HG03039 (cell line): ENCODE data around the gene STOX1.
"Not testable (repeated sequence)": the region's sequence is repeated elsewhere in the genome, so short reads cannot be mapped to it uniquely, and the experiment has no call there.

Experiments
- ATAC-seq: cut with Tn5 transposase; IDR thresholded peaks from one replicate; pipeline ENCODE4 v1.9.1; 2021; ENCODE audit warnings: mild to moderate bottlenecking, moderate library complexity; ENCODE audit not compliant: unreplicated experiment

STOX1 gene, protein sequence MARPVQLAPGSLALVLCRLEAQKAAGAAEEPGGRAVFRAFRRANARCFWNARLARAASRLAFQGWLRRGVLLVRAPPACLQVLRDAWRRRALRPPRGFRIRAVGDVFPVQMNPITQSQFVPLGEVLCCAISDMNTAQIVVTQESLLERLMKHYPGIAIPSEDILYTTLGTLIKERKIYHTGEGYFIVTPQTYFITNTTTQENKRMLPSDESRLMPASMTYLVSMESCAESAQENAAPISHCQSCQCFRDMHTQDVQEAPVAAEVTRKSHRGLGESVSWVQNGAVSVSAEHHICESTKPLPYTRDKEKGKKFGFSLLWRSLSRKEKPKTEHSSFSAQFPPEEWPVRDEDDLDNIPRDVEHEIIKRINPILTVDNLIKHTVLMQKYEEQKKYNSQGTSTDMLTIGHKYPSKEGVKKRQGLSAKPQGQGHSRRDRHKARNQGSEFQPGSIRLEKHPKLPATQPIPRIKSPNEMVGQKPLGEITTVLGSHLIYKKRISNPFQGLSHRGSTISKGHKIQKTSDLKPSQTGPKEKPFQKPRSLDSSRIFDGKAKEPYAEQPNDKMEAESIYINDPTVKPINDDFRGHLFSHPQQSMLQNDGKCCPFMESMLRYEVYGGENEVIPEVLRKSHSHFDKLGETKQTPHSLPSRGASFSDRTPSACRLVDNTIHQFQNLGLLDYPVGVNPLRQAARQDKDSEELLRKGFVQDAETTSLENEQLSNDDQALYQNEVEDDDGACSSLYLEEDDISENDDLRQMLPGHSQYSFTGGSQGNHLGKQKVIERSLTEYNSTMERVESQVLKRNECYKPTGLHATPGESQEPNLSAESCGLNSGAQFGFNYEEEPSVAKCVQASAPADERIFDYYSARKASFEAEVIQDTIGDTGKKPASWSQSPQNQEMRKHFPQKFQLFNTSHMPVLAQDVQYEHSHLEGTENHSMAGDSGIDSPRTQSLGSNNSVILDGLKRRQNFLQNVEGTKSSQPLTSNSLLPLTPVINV

GRCh38 chr10:68826764-68827591, at the start of gene STOX1:
TSS of gene STOX1 (plus strand) at chr10:68827531. CDS start at chr10:68827624, 93 bp downstream.
- no peak for ATAC-seq

- ATAC-seq: no peak
Observed at GRCh38 chr10:68781613-68782574, 45.4 kb upstream of the STOX1 start.

- ATAC-seq: no peak
Observed at GRCh38 chr10:68784476-68784875, 42.9 kb upstream of the STOX1 start.

DNA sequence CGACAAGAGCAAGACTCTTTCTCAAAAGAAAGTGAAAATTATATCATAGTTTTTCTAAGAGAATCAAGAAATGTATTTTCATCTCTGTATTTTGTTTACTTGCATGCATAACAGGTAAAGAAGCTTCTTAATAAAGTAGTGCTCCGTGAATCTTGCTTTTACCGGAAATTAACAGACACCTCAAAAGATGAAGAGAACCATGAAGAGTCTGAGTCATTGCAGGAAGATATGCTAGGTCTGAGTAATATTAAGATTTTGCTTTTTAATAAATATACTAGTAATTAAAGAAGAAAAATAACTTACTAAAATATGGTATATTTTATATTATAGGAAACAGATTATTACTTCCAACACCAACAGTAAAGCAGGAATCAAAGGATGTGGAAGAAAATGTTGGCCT, 39.5 kb upstream of the STOX1 start:
- ATAC-seq: no peak

- no peak for ATAC-seq
Observed at GRCh38 chr10:68790476-68790875, 36.9 kb upstream of the STOX1 start.

GRCh38 chr10:68792115-68792514, 35.2 kb upstream of the STOX1 start:
- no peak for ATAC-seq

DNA sequence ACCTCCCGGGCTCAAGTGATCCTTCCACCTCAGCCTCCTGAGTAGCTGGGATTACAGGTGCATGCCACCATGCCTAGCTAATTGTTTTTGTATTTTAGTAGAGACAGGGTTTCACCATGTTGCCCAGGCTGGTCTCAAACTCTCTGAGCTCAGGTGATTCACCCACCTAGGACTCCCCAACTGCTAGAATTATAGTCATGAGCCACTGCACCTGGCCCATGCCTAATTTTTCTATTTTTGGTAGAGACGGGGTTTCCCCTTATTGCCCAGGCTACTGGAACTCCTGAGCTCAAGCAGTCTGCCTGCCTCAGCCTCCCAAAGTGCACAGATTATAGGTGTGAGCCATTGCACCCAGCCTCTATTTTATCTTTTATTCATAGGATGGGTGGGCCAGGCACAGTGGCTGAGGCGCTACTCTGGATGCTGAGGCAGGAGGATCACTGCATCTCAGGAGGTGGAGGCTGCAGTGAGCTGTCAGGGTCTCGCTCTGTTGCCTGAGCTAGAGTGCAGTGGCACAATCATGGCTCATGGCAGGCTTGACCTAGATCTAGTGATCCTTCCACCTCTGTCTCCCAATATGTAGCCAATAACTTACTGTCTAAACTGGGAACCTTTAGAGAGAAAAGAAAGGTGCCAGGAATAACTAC, 31.3 kb upstream of the STOX1 start:
- no peak for ATAC-seq

DNA sequence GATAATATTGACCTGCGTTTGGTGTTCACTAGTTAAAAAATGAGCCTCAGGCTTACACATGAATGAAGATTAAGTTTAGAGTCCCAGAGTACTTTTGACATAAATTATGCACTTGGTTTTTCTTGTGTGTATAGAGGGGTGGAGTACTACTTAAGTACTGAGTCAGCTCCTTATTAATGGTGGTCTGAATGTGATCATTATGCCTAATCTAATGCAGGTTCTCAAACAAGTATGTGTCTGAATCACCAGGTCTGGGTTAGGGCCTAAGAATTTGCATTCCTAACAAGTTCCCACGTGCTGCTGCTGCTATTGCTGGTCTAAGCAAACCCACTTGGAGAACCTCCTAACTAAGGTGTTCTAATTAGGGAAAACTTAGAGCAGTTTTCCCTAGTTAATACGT, 30.7 kb upstream of the STOX1 start:
- no peak for ATAC-seq

GRCh38 chr10:68800211-68800610, 27.1 kb upstream of the STOX1 start:
- ATAC-seq: no peak

DNA sequence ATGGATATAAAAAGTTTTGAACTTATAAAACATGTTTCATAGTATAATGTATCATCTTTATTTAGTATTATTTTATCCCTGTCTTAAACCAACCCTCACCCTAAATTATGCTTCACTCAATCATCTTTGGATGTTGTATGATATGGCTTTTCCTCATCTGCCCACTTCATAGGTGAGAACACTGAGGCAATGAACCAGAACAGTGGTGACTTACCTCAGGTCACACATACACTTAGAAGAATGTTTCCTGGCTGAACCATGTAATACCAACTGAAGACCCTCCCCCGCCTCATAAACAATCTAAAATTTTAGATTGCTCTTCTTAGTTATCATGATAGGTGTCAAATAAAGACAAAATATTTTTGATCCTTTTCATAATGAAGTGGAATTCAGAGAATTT, 22.6 kb upstream of the STOX1 start:
- ATAC-seq: no peak

- not testable (repeated sequence) for ATAC-seq
Observed at GRCh38 chr10:68810830-68811229, 16.5 kb upstream of the STOX1 start.

- no peak for ATAC-seq
Observed at GRCh38 chr10:68811314-68812009, 15.9 kb upstream of the STOX1 start.

DNA sequence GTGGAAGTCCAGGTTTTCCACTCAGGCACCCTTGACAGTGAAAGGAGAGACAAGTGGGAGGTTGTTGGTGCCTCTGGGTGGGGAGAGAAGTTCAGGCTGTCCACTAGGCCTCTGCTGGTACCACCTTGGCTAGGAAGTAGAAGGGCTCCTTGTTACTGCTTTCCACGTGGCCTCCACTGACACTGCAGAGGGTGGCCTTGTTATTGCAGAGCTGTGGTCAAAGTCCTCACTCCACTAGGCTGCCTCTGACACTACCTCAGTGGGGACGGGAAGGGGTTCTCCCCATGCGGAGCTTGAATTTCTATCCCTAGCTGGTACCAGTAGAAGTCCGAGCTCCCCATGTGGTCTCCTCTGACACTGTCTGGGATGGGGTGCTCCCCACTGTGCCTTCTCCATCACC, 14.9 kb upstream of the STOX1 start:
- ATAC-seq: no peak

- ATAC-seq: no peak
Observed at GRCh38 chr10:68813559-68813958, 13.8 kb upstream of the STOX1 start.

DNA sequence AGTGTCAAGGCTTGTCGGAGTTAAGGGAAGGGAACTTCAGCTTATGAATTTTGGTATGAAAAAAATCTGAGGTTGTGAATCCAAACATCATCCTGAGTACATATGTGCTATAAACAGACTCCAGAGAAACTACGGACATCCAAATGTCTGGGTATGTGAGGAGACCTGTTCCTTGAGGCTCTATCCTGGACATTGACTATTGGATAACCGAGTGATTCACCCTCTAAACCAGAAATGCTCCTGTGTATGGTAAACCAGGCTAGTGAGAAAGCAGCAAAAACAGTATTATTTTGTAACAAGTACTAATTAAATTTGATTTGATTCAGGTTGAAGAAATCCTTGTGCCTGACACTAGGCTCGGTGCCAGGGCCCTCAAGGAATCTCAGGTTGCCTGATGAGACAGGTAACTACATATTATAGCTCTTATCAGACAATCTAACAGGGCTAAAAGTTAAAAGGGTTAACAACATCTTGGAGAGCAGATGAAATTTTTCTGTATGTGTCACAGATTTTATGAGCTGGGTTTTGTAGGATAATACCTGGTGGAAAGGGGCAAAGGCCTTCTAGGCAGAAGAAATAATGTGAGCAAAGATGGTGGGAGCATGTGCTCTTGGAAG, 10.4 kb upstream of the STOX1 start:
- no peak for ATAC-seq

DNA sequence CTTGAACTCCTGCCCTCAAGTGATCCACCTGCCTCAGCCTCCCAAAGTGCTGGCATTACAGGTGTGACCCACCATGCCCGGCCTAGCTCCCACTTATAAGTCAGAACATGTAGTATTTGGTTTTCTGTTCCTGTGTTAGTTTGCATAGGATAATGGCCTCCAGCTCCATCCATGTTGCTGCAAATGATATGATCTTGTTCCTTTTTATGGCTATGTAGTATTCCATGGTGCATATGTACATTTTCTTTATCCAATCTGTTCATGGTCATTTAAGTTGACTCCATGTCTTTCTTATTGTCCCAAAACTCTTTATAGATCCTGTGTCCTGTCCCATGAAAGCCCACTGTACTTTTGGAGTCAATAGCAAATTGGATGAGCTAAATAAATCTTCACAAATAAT, 7.0 kb upstream of the STOX1 start:
- not testable (repeated sequence) for ATAC-seq

DNA sequence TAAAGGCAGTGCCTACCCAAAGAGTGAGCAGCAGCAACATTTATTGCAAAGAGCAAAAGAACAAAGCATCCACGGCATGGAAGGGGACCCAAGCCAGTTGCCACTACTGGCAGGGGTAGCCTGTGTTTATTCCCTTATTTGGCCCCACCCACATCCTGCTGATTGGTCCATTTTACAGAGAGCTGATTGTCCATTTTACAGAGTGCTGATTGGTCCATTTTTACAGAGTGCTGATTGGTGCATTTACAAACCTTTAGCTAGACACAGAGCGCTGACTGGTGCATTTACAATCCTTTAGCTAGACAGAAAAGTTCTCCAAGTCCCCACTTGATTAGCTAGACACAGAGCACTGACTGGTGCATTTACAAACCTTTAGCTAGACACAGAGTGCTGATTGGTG, 4.7 kb upstream of the STOX1 start:
- not testable (repeated sequence) for ATAC-seq

DNA sequence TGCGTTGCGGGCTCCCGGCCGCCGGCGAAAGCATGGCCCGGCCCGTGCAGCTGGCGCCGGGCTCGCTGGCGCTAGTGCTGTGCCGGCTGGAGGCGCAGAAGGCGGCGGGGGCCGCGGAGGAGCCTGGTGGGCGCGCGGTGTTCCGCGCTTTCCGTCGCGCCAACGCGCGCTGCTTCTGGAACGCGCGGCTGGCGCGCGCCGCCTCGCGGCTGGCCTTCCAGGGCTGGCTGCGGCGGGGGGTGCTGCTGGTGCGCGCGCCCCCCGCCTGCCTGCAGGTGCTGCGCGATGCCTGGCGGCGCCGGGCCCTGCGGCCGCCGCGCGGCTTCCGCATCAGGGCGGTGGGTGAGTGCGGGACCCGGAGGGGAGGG, 245 bp downstream of the STOX1 start:
- not testable (repeated sequence) for ATAC-seq
